Ectodermal cell (in vitro differentiated cells): ENCODE results near the gene GPS1.

ENCODE experiments used
- H3K27ac ChIP-seq: 2 replicates; pipeline ENCODE4 v1.7.0; 2013; ENCODE audit warnings: mild to moderate bottlenecking, low read depth, low read length; ENCODE audit not compliant: insufficient read depth, poor library complexity, severe bottlenecking
- H3K27me3 ChIP-seq: 2 replicates; pipeline ENCODE4 v1.7.0; 2013; ENCODE audit warnings: mild to moderate bottlenecking, low read length; ENCODE audit not compliant: insufficient read depth, control insufficient read depth, poor library complexity, severe bottlenecking
- H3K36me3 ChIP-seq: one replicate; pipeline ENCODE4 v1.7.0; 2013; ENCODE audit warnings: low read length; ENCODE audit not compliant: control insufficient read depth, insufficient read depth
- H3K4me1 ChIP-seq: one replicate; pipeline ENCODE4 v1.7.0; 2013; ENCODE audit warnings: low read length; ENCODE audit not compliant: control insufficient read depth, insufficient read depth
- H3K4me3 ChIP-seq: 2 replicates; pipeline ENCODE4 v1.7.0; 2013; ENCODE audit warnings: low read depth, low read length, control low read depth; ENCODE audit not compliant: insufficient read depth
- H3K9me3 ChIP-seq: 2 replicates; pipeline ENCODE4 v1.7.0; 2013; ENCODE audit warnings: mild to moderate bottlenecking, low read length, moderate library complexity; ENCODE audit not compliant: control insufficient read depth
- WGBS, 2 experiments: methylation state at CpG; one replicate each; pipeline ENCODE4 v1.1.7; 2013; ENCODE audit warnings: missing lambda C conversion rate in 2 of 2; 5-methylcytosine and 5-hydroxymethylcytosine counted together

Gene GPS1

GRCh38 chr17:82029391-82029790 is 22.3 kb upstream of the GPS1 start:
- H3K4me3 ChIP-seq = no peak overlapping the region
- WGBS, 2 experiments = 94 to 95% methylated on average over 16 of the region's 16 CpGs
- H3K4me1 ChIP-seq = peaks cover 7% of the 10 kb centered on the region
- H3K9me3 ChIP-seq = no peaks in the 10 kb centered on the region
- no peaks in the 10 kb centered on the region for H3K27me3 ChIP-seq
- H3K27ac ChIP-seq = no peak overlapping the region
- H3K36me3 ChIP-seq = no peaks in the 10 kb centered on the region

- no peaks in the 10 kb centered on the region for H3K9me3 ChIP-seq
- no peak overlapping the region for H3K27ac ChIP-seq
- 72% methylated on average over 31 of the region's 31 CpGs for WGBS, 2 experiments
- peaks cover 7% of the 10 kb centered on the region for H3K4me1 ChIP-seq
- H3K4me3 ChIP-seq = no peak overlapping the region
- no peaks in the 10 kb centered on the region for H3K27me3 ChIP-seq
- H3K36me3 ChIP-seq = no peaks in the 10 kb centered on the region
Observed at GRCh38 chr17:82029990-82030469, 21.7 kb upstream of the GPS1 start.

GRCh38 chr17:82030470-82031302 is 21.0 kb upstream of the GPS1 start:
- Histone ChIP-seq H3K36me3 (no peaks in the 10 kb centered on the region), H3K9me3 (no peaks in the 10 kb centered on the region), H3K27me3 (no peaks in the 10 kb centered on the region), H3K27ac (peak overlapping the region; percentile 36), H3K4me1 (peaks cover 7% of the 10 kb centered on the region), H3K4me3 (peak overlapping the region; percentile 51)
- 1 to 2% methylated on average over 94 of the region's 94 CpGs for WGBS, 2 experiments

GRCh38 chr17:82031303-82031884 is 20.3 kb upstream of the GPS1 start, which contains the start of gene RAC3:
Gene RAC3 (plus strand): TSS chr17:82031678. CDS start chr17:82031762, 84 bp downstream.
- Histone ChIP-seq H3K9me3 (no peaks in the 10 kb centered on the region), H3K27me3 (peaks cover 2% of the 10 kb centered on the region), H3K4me3 (peak within 1 kb of the TSS; percentile 51), H3K4me1 (peaks cover 7% of the 10 kb centered on the region), H3K27ac (peak within 1 kb of the TSS; percentile 36), H3K36me3 (no peaks in the 10 kb centered on the region)
- WGBS, 2 experiments = 0% methylated on average over 96 of the region's 96 CpGs

- Histone ChIP-seq H3K27me3 (peaks cover 7% of the 10 kb centered on the region), H3K4me3 (peak overlapping the region; percentile 51), H3K27ac (no peak overlapping the region), H3K9me3 (no peaks in the 10 kb centered on the region), H3K36me3 (no peaks in the 10 kb centered on the region), H3K4me1 (peaks cover 7% of the 10 kb centered on the region)
- WGBS, 2 experiments = 7 to 8% methylated on average over 59 of the region's 59 CpGs
Observed at GRCh38 chr17:82031885-82032627, 19.6 kb upstream of the GPS1 start.

- H3K4me3 ChIP-seq = no peak overlapping the region
- H3K27me3 ChIP-seq = peaks cover 7% of the 10 kb centered on the region
- peaks cover 7% of the 10 kb centered on the region for H3K4me1 ChIP-seq
- no peaks in the 10 kb centered on the region for H3K9me3 ChIP-seq
- H3K27ac ChIP-seq = no peak overlapping the region
- H3K36me3 ChIP-seq = no peaks in the 10 kb centered on the region
- 94 to 95% methylated on average over 38 of the region's 38 CpGs for WGBS, 2 experiments
Observed at GRCh38 chr17:82033359-82034085, 18.2 kb upstream of the GPS1 start.

- H3K27me3 ChIP-seq = peaks cover 7% of the 10 kb centered on the region
- no peak overlapping the region for H3K4me3 ChIP-seq
- peaks cover 7% of the 10 kb centered on the region for H3K4me1 ChIP-seq
- no peak overlapping the region for H3K27ac ChIP-seq
- H3K36me3 ChIP-seq = no peaks in the 10 kb centered on the region
- 79% methylated on average over 23 of the region's 23 CpGs for WGBS, 2 experiments
- no peaks in the 10 kb centered on the region for H3K9me3 ChIP-seq
Observed at GRCh38 chr17:82034371-82035011, 17.2 kb upstream of the GPS1 start.

- Histone ChIP-seq H3K36me3 (no peaks in the 10 kb centered on the region), H3K4me1 (peaks cover 7% of the 10 kb centered on the region), H3K9me3 (no peaks in the 10 kb centered on the region), H3K4me3 (no peak overlapping the region), H3K27ac (no peak overlapping the region), H3K27me3 (peaks cover 7% of the 10 kb centered on the region)
- WGBS, 2 experiments = 93 to 98% methylated on average over 8 of the region's 8 CpGs
Observed at GRCh38 chr17:82035488-82035887, 16.2 kb upstream of the GPS1 start.

GRCh38 chr17:82035956-82036633 is 15.6 kb upstream of the GPS1 start:
- peak overlapping the region; percentile 68 for H3K4me3 ChIP-seq
- H3K9me3 ChIP-seq = no peaks in the 10 kb centered on the region
- peaks cover 7% of the 10 kb centered on the region for H3K27me3 ChIP-seq
- WGBS, 2 experiments = 93% methylated on average over 20 of the region's 20 CpGs
- H3K27ac ChIP-seq = no peak overlapping the region
- H3K4me1 ChIP-seq = peaks cover 7% of the 10 kb centered on the region
- no peaks in the 10 kb centered on the region for H3K36me3 ChIP-seq
